Measurements from ENCODE around the gene FGGY.
"Not testable (repeated sequence)": the region's sequence is repeated elsewhere in the genome, so short reads cannot be mapped to it uniquely, and the experiment has no call there.

Gene FGGY

DNA sequence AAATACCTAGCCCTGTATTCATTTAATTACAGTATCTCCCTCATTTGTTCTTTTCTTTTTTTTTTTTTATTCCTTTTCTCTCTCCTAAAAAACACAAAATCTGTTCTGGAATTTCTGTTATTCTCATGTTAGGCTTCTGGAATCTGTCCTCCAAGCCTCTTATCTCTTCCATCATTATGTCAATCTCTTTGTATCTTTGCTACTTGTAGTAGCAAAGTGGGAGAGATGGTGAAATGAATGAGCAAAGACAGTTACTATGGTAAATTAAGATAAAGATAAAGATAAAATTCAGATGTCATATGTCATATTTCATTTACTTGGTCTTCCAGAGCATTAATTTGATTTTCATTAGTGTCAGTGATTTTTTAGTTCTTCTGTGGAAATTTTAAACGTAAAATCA lies 155.1 kb downstream of the FGGY start:
- no peak for DNase-seq

DNA sequence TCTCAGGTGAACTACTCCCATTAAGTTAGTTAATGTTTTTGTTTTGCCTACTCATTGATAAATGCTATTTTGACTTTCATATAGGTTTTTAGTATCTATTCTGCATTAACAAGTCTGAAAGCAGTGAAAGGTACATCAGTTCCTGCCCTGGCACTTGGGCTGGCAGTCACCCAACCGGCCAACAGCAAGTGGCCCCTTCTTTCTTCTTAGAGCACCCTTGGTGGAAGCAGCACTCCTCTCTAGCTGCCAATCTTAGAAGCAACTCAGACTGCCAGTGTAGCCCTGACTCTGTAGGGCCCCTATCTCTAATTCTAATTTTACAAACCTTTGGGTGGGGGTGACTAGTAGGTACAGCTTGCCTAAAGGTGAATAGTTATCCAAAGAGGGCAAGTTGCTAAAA lies 155.7 kb downstream of the FGGY start:
- DNase-seq = no peak

DNA sequence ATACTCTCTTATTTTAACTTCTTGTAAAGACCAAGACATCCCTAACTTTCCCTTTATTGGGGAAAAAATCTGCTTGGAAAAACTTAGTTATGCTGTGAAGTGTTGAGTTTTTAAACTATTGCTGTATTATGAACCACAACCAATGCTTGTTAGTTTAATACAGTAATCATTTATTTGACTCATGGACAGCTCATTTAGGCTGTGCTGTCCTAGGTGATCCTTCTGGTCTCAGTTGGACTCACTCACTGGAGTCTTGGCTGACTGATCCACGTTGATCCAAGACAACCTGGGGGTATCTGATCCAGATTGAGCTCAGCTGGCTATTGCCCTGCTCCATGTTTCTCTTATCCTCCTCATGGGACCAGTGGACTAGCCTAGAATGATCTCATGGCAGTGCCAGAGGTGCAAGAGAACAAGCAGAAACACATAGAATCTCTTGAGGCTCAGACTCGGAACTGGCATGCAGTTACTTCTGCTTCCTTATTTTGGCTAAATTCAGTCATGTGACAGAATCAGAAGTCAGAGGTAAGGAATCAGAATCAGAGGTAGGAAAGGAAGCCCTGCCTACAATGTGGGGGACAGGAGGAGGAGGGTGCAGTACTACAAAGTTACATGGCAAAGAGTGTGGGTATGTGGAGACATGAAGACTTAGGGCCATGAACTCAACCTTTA lies 156.5 kb downstream of the FGGY start:
- DNase-seq = no peak

DNA sequence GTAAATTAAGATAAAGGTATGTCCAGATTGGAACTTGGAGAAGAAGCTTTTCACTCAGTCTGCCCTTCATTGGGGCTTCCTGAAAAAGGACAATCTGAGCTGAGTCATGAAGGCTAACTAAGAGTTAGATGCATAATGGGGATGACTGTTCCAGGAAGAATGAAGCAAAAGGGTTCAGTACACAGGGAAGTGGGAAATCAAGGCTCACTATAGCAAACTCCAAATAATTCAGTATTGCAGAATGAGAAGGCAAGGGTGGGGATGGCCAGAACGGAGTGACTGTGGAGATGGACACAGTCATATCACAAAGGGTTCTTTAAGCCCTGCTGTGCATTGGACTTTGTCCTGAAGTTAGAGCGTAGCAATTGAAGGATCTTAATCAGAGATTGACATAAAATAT lies 158.3 kb downstream of the FGGY start:
- DNase-seq = no peak

DNA sequence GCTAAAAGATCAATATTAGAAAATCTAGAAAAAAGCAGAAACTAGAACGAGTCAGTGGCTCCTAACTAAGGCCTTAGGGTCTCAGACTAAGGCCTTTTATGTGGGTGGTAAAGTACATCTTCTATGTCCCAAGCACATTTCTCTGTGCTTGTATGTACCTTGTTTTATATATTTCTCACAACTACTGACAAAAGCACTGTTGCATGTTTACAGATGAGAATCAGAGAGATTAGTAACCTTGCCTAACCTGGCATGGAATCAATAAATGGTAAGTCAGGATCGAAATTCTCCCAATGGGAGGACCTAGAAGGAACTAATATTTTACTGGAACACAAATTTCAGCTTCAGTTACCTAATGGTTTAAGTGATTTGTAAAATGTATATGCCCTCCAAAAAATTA lies 160.9 kb downstream of the FGGY start:
- no peak for DNase-seq

DNA sequence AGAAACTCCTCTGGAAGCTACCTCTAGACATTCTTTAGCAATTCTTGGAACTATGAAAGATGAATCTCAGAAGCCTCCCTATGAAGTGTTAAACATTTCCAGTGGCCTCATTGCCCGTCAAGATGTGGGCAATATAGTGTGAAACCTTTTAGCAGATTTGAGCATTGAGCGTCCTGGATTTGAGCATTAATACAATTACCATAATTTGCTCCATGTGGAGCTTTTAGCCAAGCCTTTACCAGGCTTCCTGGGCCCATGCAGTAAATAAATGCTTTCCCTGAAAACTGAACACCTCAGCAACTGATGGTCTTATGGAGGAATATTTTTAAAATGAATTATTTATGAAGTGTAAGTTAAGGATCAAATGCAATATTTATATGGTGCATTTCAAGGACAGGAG lies 162.0 kb downstream of the FGGY start:
- no peak for DNase-seq

DNA sequence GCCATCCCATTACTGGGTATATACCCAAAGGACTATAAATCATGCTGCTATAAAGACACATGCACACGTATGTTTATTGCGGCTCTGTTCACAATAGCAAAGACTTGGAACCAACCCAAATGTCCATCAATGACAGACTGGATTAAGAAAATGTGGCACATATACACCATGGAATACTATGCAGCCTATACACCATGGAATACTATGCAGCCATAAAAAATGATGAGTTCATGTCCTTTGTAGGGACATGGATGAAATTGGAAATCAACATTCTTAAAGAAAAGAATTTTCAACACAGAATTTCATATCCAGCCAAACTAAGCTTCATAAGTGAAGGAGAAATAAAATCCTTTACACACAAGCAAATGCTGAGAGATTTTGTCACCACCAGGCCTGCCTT lies 166.0 kb downstream of the FGGY start:
- not testable (repeated sequence) for DNase-seq

DNA sequence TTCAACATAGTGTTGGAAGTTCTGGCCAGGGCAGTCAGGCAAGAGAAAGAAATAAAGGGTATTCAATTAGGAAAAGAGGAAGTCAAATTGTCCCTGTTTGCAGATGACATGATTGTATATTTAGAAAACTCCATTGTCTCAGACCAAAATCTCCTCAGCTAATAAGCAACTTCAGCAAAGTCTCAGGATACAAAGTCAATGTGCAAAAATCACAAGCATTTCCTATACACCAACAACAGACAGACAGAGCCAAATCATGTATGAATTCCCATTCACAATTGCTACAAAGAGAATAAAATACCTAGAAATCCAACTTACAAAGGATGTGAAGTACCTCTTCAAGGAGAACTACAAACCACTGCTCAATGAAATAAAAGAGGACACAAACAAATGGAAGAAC lies 168.6 kb downstream of the FGGY start:
- not testable (repeated sequence) for DNase-seq

DNA sequence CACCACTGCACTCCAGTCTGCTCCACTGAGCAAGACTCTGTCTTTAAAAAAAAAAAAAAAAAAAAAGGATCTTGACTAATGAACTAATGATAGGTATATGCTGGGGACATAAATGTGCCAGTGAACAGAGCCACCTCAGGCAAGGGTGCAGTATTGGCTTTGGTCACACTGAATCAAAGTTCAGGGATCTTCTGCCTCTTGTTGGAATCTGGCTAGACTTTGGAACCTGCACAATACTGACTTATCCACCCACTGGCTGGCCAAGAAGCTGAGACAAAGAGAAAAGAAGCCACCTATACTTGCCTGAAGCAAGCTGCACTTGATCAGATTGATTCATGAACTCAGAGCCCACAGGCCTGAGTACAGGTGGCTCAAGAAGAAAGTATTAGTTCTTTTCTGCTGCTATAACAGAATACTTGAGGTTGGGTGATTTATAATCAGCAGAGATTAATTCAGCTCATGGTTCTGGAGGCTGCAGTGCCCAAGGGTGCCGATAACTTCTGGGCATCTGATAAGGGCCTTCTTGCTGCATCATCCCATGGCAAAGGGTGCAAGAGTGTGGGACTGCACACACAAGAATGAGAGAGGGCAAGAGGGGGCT lies 172.0 kb downstream of the FGGY start:
- DNase-seq = no peak

DNA sequence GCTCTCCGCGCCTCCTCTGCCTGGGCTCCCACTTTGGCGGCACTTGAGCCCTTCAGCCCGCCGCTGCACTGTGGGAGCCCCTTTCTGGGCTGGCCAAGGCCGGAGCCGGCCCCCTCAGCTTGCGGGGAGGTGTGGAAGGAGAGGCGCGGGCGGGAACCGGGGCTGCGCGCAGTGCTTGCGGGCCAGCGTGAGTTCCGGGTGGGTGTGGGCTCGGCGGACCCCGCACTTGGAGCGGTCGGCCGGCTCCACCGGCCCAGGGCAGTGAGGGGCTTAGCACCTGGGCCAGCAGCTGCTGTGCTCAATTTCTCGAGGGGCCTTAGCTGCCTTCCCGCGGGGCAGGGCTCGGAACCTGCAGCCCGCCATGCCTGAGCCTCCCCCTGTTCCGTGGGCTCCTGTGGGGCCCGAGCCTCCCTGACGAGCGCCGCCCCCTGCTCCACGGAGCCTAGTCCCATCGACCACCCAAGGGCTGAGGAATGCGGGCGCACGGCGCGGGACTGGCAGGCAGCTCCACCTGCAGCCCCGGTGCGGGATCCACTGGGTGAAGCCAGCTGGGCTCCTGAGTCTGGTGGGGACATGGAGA lies 175.2 kb downstream of the FGGY start:
- DNase-seq = not testable (repeated sequence)

DNA sequence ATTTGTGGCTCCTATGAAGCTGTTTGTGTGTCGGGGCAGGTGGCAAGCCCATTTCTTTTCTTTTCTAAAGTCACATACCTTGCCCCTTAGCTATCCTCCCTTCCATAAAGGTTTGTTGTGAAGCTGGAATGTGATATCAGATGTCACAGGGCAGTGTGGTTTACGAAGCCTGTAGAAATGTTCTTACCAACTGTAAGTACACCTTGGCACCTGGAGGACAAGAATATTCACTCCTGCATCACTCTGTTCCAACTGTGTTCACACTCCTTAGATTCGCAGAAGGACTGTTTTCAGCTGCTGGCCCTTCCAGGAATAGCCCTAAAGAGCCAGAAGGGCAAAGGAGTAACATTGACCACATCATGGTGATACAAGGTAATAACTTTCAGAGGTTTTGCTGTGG lies 176.9 kb downstream of the FGGY start:
- DNase-seq = no peak

DNA sequence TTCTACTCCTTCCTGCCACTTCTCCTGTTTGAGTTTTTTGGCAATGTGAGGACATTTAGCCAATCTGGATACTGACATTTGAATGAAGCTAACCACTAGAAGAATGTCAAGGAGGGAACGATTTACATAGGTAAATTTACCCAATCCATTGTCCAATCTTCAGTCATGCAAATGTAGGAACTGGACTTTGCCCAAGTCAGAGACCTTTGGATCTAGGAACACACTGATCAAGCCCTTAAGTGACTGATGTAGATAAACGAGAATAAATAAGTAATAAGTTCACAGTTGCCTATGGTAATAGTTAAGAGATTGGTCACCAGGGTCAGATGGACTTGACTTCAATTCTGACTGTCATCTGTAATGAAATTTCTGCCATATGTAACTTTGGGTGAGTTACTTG lies 177.6 kb downstream of the FGGY start:
- DNase-seq = no peak

DNA sequence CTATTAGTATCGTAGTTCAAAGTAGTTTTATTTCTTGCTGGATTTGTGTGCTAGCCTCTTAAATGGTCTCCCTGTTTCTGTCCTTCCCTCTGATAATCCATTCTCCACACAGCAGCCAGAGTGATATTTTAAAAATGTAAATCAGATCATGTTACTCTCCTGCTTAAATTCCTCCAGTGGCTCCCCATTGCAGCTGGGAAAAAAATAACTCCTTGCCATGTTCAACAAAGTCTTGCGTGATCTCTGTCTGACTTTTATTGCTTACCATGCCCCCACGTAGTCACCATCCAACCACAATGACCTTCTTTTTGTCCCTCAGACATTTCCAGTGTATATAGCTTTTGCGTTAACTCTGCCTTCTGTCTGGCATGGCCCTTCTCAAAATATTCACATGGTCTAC lies 178.8 kb downstream of the FGGY start:
- no peak for DNase-seq

DNA sequence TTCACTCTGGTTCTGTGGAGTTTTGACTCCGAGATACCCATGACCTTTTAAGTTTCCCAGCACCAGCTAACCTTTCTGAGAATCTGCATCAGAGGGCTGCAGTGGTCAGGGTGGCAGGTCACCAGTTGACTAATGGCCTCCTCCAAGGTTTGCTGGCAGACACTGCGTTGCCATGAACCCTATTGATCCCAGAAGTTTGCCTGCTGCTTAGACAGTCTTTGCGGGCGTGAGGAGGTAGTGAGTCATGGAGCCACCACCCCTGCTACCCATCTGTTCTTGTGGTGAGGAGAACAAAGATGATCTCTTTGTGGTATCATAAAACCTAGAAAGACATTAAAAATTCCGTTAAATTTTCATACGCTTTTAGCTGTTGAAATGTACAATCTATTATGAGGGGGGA lies 180.4 kb downstream of the FGGY start:
- peak in 1 of 2 experiments; percentile 36 for DNase-seq

DNA sequence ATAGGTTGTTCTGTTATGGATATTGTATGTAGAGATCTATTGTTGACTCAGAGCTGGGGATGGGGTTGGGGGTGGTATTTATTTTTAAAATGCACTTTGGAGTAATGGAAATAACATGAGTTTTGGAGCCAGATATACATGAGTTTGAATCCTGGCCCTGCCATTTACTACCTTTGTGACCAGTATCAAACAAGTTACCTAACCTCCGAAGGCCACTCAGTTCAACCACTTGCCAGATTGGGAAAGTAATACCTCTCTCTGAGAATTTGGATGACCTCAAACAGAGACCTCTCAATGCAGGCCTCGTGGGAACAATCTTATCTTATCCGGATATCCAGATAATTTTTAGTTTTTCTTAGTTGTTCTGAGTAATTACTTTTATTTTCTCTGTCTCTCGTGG lies 181.0 kb downstream of the FGGY start:
- DNase-seq = no peak

DNA sequence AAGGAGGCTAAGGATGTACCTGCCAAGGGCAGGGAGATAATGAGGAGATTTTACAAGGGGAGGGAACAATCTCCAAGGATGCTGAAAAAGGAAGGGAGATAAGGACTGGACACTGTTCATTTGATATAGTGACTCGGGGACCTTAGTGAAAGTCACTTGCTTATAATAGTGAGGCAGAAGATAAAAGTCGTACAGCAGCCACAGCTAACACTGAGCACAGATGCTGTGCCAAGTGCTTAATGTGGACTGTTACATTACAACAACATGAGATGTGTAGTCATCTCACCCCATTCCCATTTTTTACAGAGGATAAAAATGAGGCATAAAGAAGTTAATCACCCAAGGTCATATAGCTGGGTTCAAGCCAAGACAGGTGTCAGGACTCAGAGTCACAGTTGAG lies 181.9 kb downstream of the FGGY start:
- DNase-seq = no peak

DNA sequence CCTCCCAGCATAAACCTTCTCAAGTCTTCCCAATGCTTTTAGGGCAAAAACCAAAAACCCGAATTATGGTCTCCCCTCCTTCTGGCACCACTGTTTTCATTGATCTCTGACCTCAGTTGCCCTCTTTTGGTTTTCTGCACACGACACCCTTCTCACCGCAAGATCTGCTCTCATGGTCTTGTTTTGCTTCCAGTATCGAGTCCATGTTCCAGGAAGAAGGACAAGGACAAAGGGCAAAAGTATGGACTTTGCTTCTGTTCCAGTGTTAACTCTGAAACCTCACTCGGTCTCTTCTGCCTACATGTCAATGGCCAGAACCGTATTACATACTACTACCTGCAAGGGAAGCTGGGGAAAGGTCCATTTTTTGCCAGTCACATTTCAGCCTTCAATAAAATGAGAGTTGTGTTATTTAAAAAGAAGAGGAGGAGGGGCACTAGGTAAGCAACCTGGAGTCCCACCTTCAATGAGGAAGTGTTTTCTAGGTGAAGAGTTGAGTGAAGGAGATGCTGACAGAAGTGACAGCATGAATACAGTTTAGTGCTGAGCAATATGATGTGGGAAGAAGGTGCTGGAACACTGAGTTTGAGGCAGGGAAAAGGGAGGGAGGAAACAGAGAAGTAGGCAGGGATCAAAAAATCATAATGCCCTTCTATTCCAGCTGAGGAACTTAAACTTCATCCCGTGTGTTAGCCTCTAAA lies 183.4 kb downstream of the FGGY start:
- DNase-seq = no peak

DNA sequence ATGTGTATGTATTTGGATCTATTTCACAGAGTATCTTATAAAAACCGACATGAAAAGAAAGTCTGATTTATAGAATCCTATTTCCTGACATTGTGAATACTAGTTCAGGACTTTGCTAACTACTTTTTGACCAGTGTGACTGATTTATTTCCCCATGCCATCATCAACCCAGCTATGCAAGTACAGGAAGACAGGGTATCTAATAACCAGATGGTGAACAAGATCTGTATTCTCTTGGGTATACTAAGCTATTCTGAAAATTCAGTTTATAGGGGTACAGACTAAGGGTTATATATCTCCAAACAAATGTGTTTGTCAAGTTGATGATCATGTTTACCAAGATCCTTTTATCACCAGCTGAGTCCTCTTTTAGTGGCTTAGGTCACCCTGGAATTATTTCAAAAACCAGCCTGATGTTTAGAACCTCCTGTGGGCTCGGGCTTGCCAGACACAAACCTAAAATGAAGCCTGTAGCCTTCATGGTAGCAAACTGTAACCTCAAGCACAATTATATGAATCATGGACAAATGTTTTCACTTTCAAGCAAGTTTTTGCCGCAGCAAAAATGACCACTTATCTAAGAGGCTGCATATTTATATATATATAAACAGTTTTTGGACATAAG lies 185.1 kb downstream of the FGGY start:
- no peak for DNase-seq

DNA sequence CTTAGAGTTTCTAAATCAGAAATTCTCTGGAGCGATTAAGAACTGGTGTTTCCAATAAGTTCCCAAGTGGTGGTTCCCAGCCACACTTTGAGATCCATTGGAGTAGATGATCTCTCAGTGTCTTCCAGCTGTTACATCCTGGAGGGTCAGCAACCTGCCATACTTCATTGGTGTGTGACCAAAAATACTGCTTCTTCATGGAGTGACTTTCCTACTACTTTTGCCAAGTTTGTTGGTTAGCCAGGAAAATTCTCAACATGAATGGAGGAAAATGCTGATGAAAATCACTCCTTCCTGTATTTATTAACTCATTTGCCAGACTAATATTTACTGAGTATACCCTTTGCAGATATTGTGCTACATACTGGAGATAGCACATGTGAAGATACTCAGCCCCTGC lies 186.1 kb downstream of the FGGY start:
- DNase-seq = no peak

DNA sequence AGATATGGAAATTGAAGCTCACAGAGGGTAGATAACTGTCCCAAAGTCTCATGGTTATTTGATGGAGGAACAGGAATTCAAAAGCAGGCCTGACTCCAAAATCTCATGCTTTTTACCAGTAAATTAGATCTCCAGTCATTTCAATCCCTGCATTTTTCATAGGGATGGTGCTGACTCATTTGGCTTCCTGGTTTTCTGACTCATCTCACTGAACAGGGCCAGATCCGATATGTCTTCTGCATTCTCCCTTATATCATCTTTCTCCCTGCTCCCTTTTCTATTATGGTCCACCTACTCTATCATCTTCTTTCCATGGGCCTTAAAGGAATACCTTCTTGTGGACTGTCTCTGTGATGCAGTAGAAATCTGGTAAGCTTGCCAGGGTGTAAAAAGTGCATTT lies 187.2 kb downstream of the FGGY start:
- DNase-seq = peak in 1 of 2 experiments; percentile 38

DNA sequence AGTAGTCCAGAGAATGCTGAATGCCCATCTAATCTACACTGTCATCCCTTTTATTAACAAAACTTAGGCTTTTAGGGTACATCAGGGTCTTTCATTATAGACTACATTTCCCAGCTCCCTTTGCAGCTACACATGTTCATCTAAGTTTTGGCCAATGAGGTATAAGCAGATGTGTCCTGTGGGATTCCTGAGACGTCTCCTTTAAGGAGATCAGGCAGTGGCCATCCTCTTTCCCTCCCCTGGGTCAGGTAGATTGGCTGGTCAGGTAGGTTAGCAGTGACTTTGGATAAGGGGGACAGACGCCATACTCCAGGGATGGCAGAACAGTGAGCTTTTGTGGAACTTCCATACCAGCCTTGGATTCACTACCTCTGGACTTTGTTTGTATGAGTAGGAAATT lies 188.3 kb downstream of the FGGY start:
- no peak for DNase-seq

DNA sequence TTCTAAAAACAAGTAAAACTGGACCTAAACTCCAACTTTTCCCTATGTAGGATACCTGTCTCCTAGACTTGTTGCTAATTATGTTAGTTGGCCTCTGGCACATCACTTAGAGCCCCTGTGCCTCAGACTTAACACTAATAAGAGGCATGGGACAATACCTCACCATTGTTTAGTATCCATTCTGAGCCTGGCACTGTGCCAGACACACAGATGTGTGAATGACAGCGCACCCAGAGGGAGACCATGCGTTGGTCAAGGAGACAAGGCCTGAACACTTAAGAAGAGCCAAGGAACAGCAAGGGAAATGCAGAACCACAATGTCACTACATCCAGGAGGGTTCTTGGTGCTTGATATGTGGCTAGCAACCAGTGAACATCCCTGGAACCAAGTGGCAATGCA lies 189.1 kb downstream of the FGGY start:
- peak in 1 of 2 experiments; percentile 19 for DNase-seq

DNA sequence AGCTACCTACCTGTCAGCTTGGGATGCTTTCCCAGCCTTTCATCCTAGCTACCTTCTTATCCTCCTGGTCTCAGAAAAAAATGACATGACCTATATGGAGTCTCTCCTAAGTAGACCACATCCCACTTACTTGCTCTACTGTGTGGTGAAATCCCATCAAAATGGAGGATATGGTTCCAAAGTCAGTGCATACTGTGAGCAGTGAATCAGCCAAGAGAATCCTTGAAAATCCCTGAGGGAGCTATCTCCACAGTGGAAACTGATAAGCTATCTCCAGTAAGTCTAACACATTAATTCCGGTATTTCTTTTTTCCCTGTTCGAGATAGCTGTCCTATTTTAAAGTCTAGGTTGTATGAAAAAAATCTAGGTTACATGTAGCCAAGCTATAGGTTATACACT lies 189.7 kb downstream of the FGGY start:
- DNase-seq = no peak
